Measurements from ENCODE around the gene GRM5.
A peak's percentile ranks its signal among the peaks of the same experiment; 100 is the strongest.
"Not testable (repeated sequence)": the region's sequence is repeated elsewhere in the genome, so short reads cannot be mapped to it uniquely, and the experiment has no call there.

The GRM5 gene

DNA sequence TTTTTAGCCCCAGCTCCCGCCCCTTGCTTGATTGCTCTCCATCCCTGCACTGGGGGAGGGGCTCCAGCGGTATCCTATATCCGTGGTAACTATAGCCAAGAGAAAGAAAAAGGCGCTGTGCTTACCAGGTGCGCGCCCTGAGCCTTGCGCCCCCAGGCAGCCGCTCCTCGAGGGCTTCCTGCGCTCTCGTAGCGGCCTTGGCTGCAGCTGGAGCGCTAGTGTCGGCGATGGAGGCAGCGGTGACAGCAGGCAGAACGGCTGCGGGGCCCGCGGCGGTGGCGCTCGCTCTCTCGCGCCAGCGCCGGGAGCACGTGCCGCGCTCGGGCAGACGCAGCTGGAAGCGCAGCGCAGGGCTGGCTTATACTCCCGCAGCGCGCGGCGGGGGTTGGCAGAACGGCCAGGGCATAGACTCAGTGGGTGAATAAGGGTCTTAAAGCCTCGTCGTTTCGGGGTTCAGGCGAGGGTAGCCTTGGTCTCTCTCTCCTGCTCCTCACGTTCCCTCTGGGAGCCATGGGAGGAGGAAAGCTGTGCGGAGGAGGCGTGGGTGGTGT, at the start of gene GRM5:
GRM5 (minus strand) TSS at position 332 of the 551 bp plus-strand sequence. CDS start 18,110 bp downstream, outside the sequence.
- DNase-seq (ENCODE audit: low read depth, low spot score); H3K4me3 ChIP-seq (ENCODE audit: low read depth, low read length); POLR2A ChIA-PET; CTCF ChIA-PET: not testable (repeated sequence)

DNA sequence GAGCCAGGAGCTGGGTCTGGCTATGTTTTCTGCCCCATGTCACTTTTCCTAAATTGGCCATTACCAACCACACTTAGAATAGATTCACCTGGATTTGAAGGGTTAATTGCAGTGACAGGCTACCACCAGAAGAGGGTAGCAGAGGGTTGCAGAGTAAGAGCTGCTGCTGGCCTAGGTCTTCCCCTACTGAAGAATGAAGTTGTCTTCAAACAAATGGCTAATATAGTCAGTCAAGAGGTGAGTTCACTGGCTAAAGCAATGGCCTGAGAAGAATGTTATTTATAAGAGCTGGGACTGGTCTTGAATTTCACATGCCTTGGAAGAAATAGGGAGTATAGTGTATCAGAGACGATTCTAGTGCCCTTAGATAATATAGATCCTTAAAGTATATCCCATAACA, 32.2 kb upstream of the GRM5 start:
- CTCF ChIA-PET, result interaction anchor here (0.7 to 1.7 kb wide), 4 partner anchors 10 to 1127 kb away, joined by 3 to 8 read pairs (median 4); no protein-coding TSS in a partner anchor

DNA sequence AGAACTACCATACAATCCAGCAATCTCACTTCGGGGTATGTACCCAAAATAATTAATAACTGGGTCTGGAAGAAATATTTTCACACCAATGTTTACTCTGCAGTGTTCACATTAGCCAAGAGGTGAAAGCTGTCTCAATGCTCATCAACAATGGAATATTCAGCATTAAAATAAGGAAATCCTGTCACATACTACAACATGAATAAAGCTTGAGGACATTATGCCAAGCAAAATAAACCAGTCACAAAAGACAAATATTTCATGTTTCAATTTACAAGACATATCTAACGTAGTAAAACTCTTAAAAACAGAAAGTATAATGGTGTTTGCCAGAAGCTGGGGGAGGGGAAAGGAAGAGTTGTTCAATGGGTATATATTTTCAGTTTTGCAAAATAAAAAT, 28.0 kb upstream of the GRM5 start:
- DNase-seq (ENCODE audit: low read depth, low spot score); H3K4me3 ChIP-seq (ENCODE audit: low read depth, low read length); POLR2A ChIA-PET; CTCF ChIA-PET: not testable (repeated sequence)

More for the DNA sequence above, 32.2 kb upstream of the GRM5 start:
- TF ChIP-seq, protein P1, sequence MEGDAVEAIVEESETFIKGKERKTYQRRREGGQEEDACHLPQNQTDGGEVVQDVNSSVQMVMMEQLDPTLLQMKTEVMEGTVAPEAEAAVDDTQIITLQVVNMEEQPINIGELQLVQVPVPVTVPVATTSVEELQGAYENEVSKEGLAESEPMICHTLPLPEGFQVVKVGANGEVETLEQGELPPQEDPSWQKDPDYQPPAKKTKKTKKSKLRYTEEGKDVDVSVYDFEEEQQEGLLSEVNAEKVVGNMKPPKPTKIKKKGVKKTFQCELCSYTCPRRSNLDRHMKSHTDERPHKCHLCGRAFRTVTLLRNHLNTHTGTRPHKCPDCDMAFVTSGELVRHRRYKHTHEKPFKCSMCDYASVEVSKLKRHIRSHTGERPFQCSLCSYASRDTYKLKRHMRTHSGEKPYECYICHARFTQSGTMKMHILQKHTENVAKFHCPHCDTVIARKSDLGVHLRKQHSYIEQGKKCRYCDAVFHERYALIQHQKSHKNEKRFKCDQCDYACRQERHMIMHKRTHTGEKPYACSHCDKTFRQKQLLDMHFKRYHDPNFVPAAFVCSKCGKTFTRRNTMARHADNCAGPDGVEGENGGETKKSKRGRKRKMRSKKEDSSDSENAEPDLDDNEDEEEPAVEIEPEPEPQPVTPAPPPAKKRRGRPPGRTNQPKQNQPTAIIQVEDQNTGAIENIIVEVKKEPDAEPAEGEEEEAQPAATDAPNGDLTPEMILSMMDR (IDR thresholded peaks at IDR 0.05; ENCODE audit: insufficient read depth, low read length, missing control alignments), result peak; percentile 50
- H3K4me3 ChIP-seq (ENCODE audit: low read depth, low read length); DNase-seq (ENCODE audit: low read depth, low spot score); POLR2A ChIA-PET: not testable (repeated sequence)

DNA sequence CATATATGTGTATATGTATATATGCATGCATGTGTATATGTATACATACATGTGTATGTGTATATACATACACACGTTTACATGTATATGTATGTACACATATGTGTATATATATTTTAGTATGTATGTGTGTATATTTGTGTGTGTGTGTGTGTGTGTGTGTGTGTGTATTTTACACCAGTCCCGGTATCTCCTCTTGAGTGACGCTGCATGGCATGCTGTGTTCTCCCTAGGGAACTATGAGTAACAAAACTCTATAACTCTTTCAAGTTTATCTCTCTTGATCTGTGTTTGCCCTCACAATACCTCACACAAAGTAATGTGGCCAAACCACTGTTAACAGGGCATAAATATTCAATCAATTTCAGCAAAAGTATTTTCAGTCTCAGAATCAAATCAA, 19.2 kb upstream of the GRM5 start:
- POLR2A ChIA-PET, CTCF ChIA-PET: not testable (repeated sequence)

DNA sequence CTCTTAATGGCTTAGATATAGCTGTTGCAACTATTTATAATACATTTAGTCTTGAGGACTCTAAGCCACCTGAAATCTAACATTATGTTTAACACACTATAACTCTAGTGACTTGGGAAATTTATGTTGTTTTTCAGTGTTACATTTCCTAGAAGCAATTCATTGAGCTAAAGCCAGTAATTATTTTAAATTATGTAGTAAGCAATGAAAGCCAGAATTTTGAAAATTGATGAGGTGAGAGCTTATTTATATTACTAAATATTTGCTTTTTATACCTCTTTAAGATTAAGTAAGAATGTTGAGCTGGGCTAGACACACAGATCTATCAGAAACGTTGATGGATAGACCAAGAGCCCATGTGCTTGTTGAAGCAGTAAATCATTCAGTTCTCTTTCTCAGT, 5.1 kb upstream of the GRM5 start:
- H3K4me3 ChIP-seq (ENCODE audit: low read depth, low read length); DNase-seq (ENCODE audit: low read depth, low spot score); CTCF ChIA-PET; POLR2A ChIA-PET: not testable (repeated sequence)

More for the DNA sequence above, 19.2 kb upstream of the GRM5 start:
- not testable (repeated sequence) for H3K4me3 ChIP-seq (ENCODE audit: low read depth, low read length); DNase-seq (ENCODE audit: low read depth, low spot score)

DNA sequence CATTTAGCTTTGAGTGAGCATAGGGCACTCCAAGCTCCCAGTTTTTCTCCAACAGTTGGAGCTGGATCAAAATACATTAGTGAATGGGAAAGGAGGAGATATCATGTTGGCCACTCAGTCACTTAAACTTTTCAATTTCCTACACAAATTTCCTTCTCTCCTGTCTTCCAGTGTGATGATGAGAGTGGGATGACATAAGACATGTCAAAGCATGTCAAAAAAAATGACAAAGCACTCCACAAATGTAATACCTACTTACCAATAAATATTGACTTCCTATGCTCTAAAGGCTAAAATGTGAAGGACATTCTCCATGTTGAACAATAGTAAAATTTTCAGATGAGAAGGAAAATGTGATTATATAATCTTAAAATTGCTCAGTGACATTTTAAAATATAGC, 1.5 kb upstream of the GRM5 start:
- POLR2A ChIA-PET, result no interaction called here
- H3K4me3 ChIP-seq (ENCODE audit: low read depth, low read length), result no peak overlapping the region
- TF ChIP-seq, protein P1 (IDR thresholded peaks at IDR 0.05; ENCODE audit: insufficient read depth, low read length, missing control alignments), result no peak
- no peak for DNase-seq (ENCODE audit: low read depth, low spot score)
- CTCF ChIA-PET, result no interaction called here

DNA sequence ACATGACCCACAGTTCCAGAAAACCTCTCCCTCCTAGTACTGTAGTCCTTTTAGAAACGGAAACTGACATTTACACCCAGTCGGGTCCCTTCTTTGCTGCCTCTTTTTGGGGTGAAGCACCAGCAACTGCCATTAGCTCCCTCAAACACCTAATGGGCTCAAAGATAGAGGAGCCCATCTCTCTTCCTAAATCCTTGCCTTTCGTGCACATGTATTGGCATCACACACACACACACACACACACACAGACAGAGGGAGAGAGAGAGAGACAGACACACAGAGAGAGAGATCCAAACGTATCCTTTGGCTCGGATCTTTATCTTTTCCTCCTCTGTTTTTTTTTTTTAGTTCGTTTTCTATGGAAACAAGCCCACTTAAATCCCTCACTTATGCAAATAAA, 716 bp downstream of the GRM5 start:
- no peak for DNase-seq (ENCODE audit: low read depth, low spot score)
- ChIA-PET POLR2A (no interaction called here), CTCF (no interaction called here)
- TF ChIP-seq, protein P1 (IDR thresholded peaks at IDR 0.05; ENCODE audit: insufficient read depth, low read length, missing control alignments), result no peak
- no peak overlapping the region for H3K4me3 ChIP-seq (ENCODE audit: low read depth, low read length)

DNA sequence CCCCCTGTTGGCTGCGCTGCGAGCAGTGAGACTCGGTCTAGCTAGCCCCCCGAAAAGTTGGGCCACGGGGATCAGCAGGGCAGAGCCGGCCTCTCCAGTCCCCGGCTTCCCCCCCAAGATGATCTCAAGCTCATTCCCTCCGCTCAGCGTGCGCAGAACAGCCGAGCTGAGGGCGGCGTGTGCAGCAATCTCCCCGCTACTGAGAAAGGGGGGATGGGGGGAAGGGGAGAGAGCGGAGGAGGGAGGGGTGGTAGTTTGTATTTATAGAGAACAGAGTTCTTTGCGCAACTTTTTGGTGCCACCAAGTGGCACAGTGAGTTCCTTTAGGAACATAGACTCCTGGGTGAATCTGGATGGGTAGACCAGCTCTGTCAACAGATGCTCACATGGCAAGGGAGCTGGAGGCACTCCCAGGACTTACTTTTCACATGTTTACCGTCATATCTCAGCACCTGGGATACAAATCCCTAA, 2.3 kb downstream of the GRM5 start:
- DNase-seq (ENCODE audit: low read depth, low spot score); CTCF ChIA-PET; H3K4me3 ChIP-seq (ENCODE audit: low read depth, low read length); POLR2A ChIA-PET: not testable (repeated sequence)

DNA sequence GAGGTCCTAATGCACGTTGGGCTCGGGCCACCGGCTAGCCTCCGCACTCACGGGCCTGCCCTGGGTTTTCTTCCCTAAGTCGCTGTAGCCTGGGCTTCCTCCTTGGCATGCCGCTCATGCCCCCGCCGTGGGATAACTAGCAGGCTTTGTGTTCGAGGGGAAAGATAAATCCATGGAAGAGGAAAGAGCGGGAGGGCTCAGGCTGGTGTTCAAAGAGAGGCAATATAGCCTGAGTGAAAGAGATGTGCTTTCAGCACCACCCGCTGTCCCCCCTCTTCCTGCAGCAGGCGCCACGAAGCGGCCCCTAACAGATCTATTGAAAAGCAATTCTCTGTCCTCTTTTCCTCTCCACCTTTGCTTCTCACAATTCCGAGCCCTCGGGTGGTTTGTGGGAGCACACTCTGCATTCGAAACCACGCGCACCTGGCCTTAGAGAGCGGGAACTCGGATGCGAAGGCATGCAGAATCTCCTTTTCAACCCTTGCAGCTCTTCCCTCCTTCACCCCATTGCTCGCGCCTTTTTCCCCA, 2.9 kb downstream of the GRM5 start:
- DNase-seq (ENCODE audit: low read depth, low spot score); CTCF ChIA-PET; H3K4me3 ChIP-seq (ENCODE audit: low read depth, low read length); POLR2A ChIA-PET: not testable (repeated sequence)

DNA sequence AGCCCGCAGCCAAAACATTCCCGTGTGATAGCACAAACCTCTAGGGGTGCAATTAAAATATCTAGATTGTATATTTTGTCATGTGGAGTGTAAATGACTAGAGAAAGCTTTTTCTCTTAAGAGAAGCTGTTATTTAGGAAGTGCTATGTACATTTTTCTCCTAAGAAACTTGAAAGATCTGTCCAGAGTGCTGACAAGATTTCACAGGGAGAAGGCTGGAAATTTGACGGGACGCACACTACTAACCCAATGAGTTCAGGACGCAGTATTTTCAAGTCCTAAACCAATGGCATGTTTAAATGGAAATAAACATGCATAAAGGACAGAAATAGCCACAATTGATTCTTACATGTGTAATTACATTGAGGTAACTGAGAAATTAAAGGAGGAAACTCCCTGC, 3.9 kb downstream of the GRM5 start:
- POLR2A ChIA-PET; H3K4me3 ChIP-seq (ENCODE audit: low read depth, low read length); DNase-seq (ENCODE audit: low read depth, low spot score); CTCF ChIA-PET: not testable (repeated sequence)

DNA sequence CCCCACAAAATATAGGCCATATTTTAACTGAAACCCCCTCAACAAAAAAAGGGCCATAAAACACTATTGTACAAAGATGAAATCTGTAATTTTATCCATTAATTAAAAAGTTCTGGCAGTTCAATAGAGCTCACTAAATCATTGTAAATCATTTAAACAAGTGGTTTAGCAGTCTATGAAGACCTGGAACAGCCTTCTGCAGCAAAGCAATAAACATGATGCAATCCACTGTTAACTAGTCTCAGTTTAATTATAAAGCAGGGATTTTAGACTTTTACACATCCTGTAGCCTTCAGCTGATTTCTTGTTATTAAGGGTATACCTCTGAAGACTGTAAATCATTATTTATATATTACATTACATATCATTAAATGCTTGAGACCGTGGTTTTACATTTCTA, 8.4 kb downstream of the GRM5 start:
- POLR2A ChIA-PET; DNase-seq (ENCODE audit: low read depth, low spot score); H3K4me3 ChIP-seq (ENCODE audit: low read depth, low read length); CTCF ChIA-PET: not testable (repeated sequence)

All from AG04449 (cell line).